ENCODE measurements around the gene GALNT12. TPM values are rescaled to one million over a fixed set of nuclear protein-coding genes. Genes with fewer than 3 reads are reported as not detected.

The GALNT12 gene
- total and polyA plus RNA-seq, 5 donors: 0.29 to 1.3 (median 0.89) TPM

GRCh38 chr9:98783518-98784226 lies 23.8 kb upstream of the GALNT12 start:
- DNase-seq (no peak), ATAC-seq (no peak)
- Histone ChIP-seq H3K4me1 (ENCODE audit: control insufficient read depth, insufficient read depth, low read length) (no peaks in the 10 kb centered on the region), H3K27ac (ENCODE audit: low read length) (no peak overlapping the region), H3K9me3 (ENCODE audit: control insufficient read depth, low read length) (no peaks in the 10 kb centered on the region), H3K4me3 (ENCODE audit: low read length) (no peak overlapping the region), H3K27me3 (ENCODE audit: control insufficient read depth, insufficient read depth) (no peaks in the 10 kb centered on the region)
- WGBS: 92% methylated on average over 16 of the region's 16 CpGs
- intact Hi-C loops (cut with DNase I): no loop called here

GRCh38 chr9:98784831-98785806 lies 22.4 kb upstream of the GALNT12 start:
- ATAC-seq (no peak), DNase-seq (no peak)
- no peaks in the 10 kb centered on the region for H3K9me3 ChIP-seq (ENCODE audit: control insufficient read depth, low read length)
- H3K4me1 ChIP-seq (ENCODE audit: control insufficient read depth, insufficient read depth, low read length): no peaks in the 10 kb centered on the region
- H3K4me3 ChIP-seq (ENCODE audit: low read length): no peak overlapping the region
- H3K27ac ChIP-seq (ENCODE audit: low read length): no peak overlapping the region
- WGBS: 79% methylated on average over 11 of the region's 11 CpGs
- intact Hi-C loops (cut with DNase I): no loop called here
- no peaks in the 10 kb centered on the region for H3K27me3 ChIP-seq (ENCODE audit: control insufficient read depth, insufficient read depth)

- Histone ChIP-seq H3K4me1 (ENCODE audit: control insufficient read depth, insufficient read depth, low read length) (peaks cover 2% of the 10 kb centered on the region), H3K4me3 (ENCODE audit: low read length) (no peak overlapping the region), H3K9me3 (ENCODE audit: control insufficient read depth, low read length) (no peaks in the 10 kb centered on the region), H3K27me3 (ENCODE audit: control insufficient read depth, insufficient read depth) (no peaks in the 10 kb centered on the region), H3K27ac (ENCODE audit: low read length) (no peak overlapping the region)
- ATAC-seq: no peak
- intact Hi-C loops (cut with DNase I): no loop called here
- DNase-seq: no peak
- WGBS: 89% methylated on average over 4 of the region's 4 CpGs
Measured at GRCh38 chr9:98786750-98787510, 20.5 kb upstream of the GALNT12 start.

GRCh38 chr9:98787766-98788335 lies 19.6 kb upstream of the GALNT12 start:
- DNase-seq (no peak), ATAC-seq (no peak)
- WGBS: 94% methylated on average over 12 of the region's 12 CpGs
- no peaks in the 10 kb centered on the region for H3K27me3 ChIP-seq (ENCODE audit: control insufficient read depth, insufficient read depth)
- H3K4me1 ChIP-seq (ENCODE audit: control insufficient read depth, insufficient read depth, low read length): peaks cover 2% of the 10 kb centered on the region
- no peak overlapping the region for H3K4me3 ChIP-seq (ENCODE audit: low read length)
- intact Hi-C loops (cut with DNase I): no loop called here
- no peak overlapping the region for H3K27ac ChIP-seq (ENCODE audit: low read length)
- no peaks in the 10 kb centered on the region for H3K9me3 ChIP-seq (ENCODE audit: control insufficient read depth, low read length)

GRCh38 chr9:98789483-98790133 lies 17.9 kb upstream of the GALNT12 start:
- intact Hi-C loops (cut with DNase I): no loop called here
- DNase-seq (no peak), ATAC-seq (no peak)
- Histone ChIP-seq H3K9me3 (ENCODE audit: control insufficient read depth, low read length) (no peaks in the 10 kb centered on the region), H3K4me3 (ENCODE audit: low read length) (no peak overlapping the region), H3K27ac (ENCODE audit: low read length) (no peak overlapping the region), H3K27me3 (ENCODE audit: control insufficient read depth, insufficient read depth) (no peaks in the 10 kb centered on the region), H3K4me1 (ENCODE audit: control insufficient read depth, insufficient read depth, low read length) (peaks cover 2% of the 10 kb centered on the region)
- 99% methylated on average over 5 of the region's 5 CpGs for WGBS

- peak in 1 of 2 donors; percentile 10 for ATAC-seq
- intact Hi-C loops (cut with DNase I): no loop called here
Measured at GRCh38 chr9:98790134-98790841, 17.2 kb upstream of the GALNT12 start.

GRCh38 chr9:98790842-98791607 lies 16.4 kb upstream of the GALNT12 start:
- 57% methylated on average over 10 of the region's 10 CpGs for WGBS
- peak; percentile 86 to 93 (median 93) for DNase-seq
- no peak overlapping the region for H3K4me3 ChIP-seq (ENCODE audit: low read length)
- intact Hi-C loops (cut with DNase I): no loop called here
- H3K9me3 ChIP-seq (ENCODE audit: control insufficient read depth, low read length): no peaks in the 10 kb centered on the region
- H3K27ac ChIP-seq (ENCODE audit: low read length): no peak overlapping the region
- H3K27me3 ChIP-seq (ENCODE audit: control insufficient read depth, insufficient read depth): no peaks in the 10 kb centered on the region
- peak; percentile 90 to 92 for ATAC-seq
- peaks cover 3% of the 10 kb centered on the region for H3K4me1 ChIP-seq (ENCODE audit: control insufficient read depth, insufficient read depth, low read length)

More at GRCh38 chr9:98790134-98790841, 17.2 kb upstream of the GALNT12 start:
- Histone ChIP-seq H3K4me1 (ENCODE audit: control insufficient read depth, insufficient read depth, low read length) (peaks cover 2% of the 10 kb centered on the region), H3K27ac (ENCODE audit: low read length) (no peak overlapping the region), H3K9me3 (ENCODE audit: control insufficient read depth, low read length) (no peaks in the 10 kb centered on the region), H3K27me3 (ENCODE audit: control insufficient read depth, insufficient read depth) (no peaks in the 10 kb centered on the region), H3K4me3 (ENCODE audit: low read length) (no peak overlapping the region)
- WGBS: 91% methylated on average over 25 of the region's 25 CpGs
- peak in 1 of 3 donors; percentile 59 for DNase-seq

- no peaks in the 10 kb centered on the region for H3K27me3 ChIP-seq (ENCODE audit: control insufficient read depth, insufficient read depth)
- no peak overlapping the region for H3K27ac ChIP-seq (ENCODE audit: low read length)
- H3K4me1 ChIP-seq (ENCODE audit: control insufficient read depth, insufficient read depth, low read length): peaks cover 3% of the 10 kb centered on the region
- DNase-seq: no peak
- whole genome bisulfite sequencing: 82% methylated on average over 18 of the region's 18 CpGs
- no peak for ATAC-seq
- no peak overlapping the region for H3K4me3 ChIP-seq (ENCODE audit: low read length)
- H3K9me3 ChIP-seq (ENCODE audit: control insufficient read depth, low read length): no peaks in the 10 kb centered on the region
- intact Hi-C loops (cut with DNase I): no loop called here
Measured at GRCh38 chr9:98791608-98792490, 15.6 kb upstream of the GALNT12 start.

- no peak overlapping the region for H3K27ac ChIP-seq (ENCODE audit: low read length)
- 92% methylated on average over 2 of the region's 2 CpGs for WGBS
- H3K27me3 ChIP-seq (ENCODE audit: control insufficient read depth, insufficient read depth): no peaks in the 10 kb centered on the region
- DNase-seq (no peak), ATAC-seq (no peak)
- H3K4me3 ChIP-seq (ENCODE audit: low read length): no peak overlapping the region
- intact Hi-C loops (cut with DNase I): no loop called here
- peaks cover 3% of the 10 kb centered on the region for H3K4me1 ChIP-seq (ENCODE audit: control insufficient read depth, insufficient read depth, low read length)
- H3K9me3 ChIP-seq (ENCODE audit: control insufficient read depth, low read length): no peaks in the 10 kb centered on the region
Measured at GRCh38 chr9:98793031-98793430, 14.4 kb upstream of the GALNT12 start.

Measured in right cardiac atrium (tissue), 5 donors.